D721Med (cell line): Measurements from ENCODE around the gene CARS2.

Experiments
- DNase-seq: peaks from one replicate; pipeline ENCODE4 v3.0.0; 2011; ENCODE audit warnings: low spot score; ENCODE audit not compliant: insufficient read length
- FAIRE-seq: peaks from 2 replicates; lab custom pipeline; 2011; peaks lifted over from hg19 to GRCh38; lab: Jason Lieb, UNC
- CTCF ChIP-seq: IDR thresholded peaks from 2 replicates; pipeline ENCODE4 v1.5.1; 2012; ENCODE audit warnings: mild to moderate bottlenecking, control low read depth; ENCODE audit not compliant: insufficient read depth; ENCODE audit errors: missing control alignments

Gene CARS2

GRCh38 chr13:110641055-110642015 lies 64.6 kb downstream of the CARS2 start:
- DNase-seq (no peak), FAIRE-seq (no peak)
- TF ChIP-seq CTCF = no peak

- TF ChIP-seq CTCF = no peak
- no peak for DNase-seq
- no peak for FAIRE-seq
Measured at GRCh38 chr13:110640591-110641029, 65.3 kb downstream of the CARS2 start.

GRCh38 chr13:110639935-110640334 lies 66.0 kb downstream of the CARS2 start:
- FAIRE-seq (no peak), DNase-seq (no peak)
- no peak for TF ChIP-seq CTCF

- no peak for TF ChIP-seq CTCF
- no peak for FAIRE-seq
- no peak for DNase-seq
Measured at GRCh38 chr13:110638814-110639806, 66.8 kb downstream of the CARS2 start.

GRCh38 chr13:110638257-110638656 lies 67.7 kb downstream of the CARS2 start:
- FAIRE-seq = no peak
- no peak for TF ChIP-seq CTCF
- no peak for DNase-seq

GRCh38 chr13:110637747-110638146 lies 68.2 kb downstream of the CARS2 start:
- FAIRE-seq = no peak

More at GRCh38 chr13:110637747-110638146, 68.2 kb downstream of the CARS2 start:
- no peak for DNase-seq
- TF ChIP-seq CTCF = no peak
